Activated CD8-positive, alpha-beta memory T cell treated with anti-CD3 and anti-CD28 coated beads, Interleukin-2, amount 50 U/mL, for 48 hours (primary cell): ENCODE results near the gene AKIRIN1.
A peak's percentile ranks its signal among the peaks of the same experiment; 100 is the strongest.
"Not testable (repeated sequence)": the region's sequence is repeated elsewhere in the genome, so short reads cannot be mapped to it uniquely, and the experiment has no call there.

Experiments used
- DNase-seq: peaks from one replicate; pipeline ENCODE4 v3.0.0-alpha.2; 2020

The AKIRIN1 gene

GRCh38 chr1:38990738-38991637 is at the start of gene AKIRIN1:
AKIRIN1 (plus strand) TSS chr1:38991276; CDS start chr1:38991381, 105 bp downstream.
- peak; percentile 99 for DNase-seq

- DNase-seq, result no peak
Measured at GRCh38 chr1:38941527-38942019, 49.5 kb upstream of the AKIRIN1 start, which contains the start of gene RHBDL2. RHBDL2 (minus strand) TSS chr1:38941830; CDS start chr1:38919212, 22,618 bp downstream.

GRCh38 chr1:38942664-38943428 is 48.2 kb upstream of the AKIRIN1 start:
- no peak for DNase-seq

DNA sequence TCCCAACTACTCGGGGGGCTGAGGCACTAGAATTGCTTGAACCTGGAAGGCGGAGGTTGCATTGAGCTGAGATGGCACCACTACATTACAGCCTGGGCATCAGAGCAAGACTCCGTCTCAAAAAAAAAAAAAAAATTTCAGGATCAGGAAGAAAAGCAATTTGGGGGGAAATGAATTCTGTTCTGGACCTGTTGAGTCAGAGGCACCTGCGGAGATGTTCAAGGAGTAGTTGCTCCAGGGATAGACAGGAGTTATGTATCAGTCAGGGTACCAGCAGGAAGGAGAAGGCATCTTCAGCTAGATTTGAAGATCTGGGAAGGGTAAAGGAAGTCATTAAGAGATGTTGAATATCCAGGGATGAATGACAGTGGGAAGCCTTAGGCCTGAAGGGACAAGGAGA is 46.5 kb upstream of the AKIRIN1 start:
- DNase-seq, result no peak

- no peak for DNase-seq
Measured at GRCh38 chr1:38950553-38950952, 40.5 kb upstream of the AKIRIN1 start.

GRCh38 chr1:38953433-38953860 is 37.6 kb upstream of the AKIRIN1 start:
- no peak for DNase-seq

- no peak for DNase-seq
Measured at GRCh38 chr1:38958967-38959366, 32.1 kb upstream of the AKIRIN1 start.

- no peak for DNase-seq
Measured at GRCh38 chr1:38962113-38962512, 29.0 kb upstream of the AKIRIN1 start.

GRCh38 chr1:38962560-38962959 is 28.5 kb upstream of the AKIRIN1 start:
- DNase-seq, result no peak

- no peak for DNase-seq
Measured at GRCh38 chr1:38964140-38964548, 26.9 kb upstream of the AKIRIN1 start.

GRCh38 chr1:38973145-38973544 is 17.9 kb upstream of the AKIRIN1 start:
- DNase-seq, result not testable (repeated sequence)

DNA sequence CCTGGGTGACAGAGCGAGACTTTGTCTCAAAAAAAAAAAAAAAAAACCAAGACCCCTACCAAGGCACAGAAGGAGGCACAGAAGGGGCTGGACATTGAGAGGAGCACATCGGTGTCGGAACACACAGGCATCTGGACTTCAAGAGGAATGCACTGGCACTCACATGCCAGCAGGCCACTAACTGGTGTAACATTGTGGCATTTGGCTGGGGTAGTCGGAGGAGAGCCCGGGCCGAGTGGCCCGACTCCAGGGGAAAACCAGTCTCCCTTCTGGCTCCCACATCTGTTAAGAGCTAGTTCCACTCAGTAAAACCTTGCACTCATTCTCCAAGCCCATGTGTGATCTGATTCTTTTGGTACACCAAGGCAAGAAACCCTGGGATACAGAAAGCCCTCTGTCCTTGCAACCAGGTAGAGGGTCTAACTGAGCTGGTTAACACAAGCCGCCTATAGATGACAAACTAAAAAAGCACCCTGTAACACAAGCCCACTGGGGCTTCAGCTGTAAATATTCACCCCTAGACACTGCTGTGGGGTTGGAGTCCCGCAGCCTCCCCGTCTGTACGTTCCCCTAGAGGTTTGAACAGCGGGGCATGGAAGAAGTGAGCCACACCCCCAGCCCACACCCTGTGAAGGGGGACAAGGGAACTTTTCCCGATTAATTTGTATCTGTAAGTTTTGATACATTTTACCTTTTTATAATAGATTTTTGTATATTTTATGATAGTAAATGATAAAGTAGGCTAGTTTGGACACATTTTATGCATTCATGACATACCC is 17.2 kb upstream of the AKIRIN1 start:
- DNase-seq, result no peak

- DNase-seq, result peak; percentile 60
Measured at GRCh38 chr1:38977399-38978244, 13.5 kb upstream of the AKIRIN1 start.

- peak; percentile 65 for DNase-seq
Measured at GRCh38 chr1:38978245-38978542, 12.9 kb upstream of the AKIRIN1 start.

- not testable (repeated sequence) for DNase-seq
Measured at GRCh38 chr1:38979380-38979779, 11.7 kb upstream of the AKIRIN1 start.

- no peak for DNase-seq
Measured at GRCh38 chr1:38989979-38990378, 1.1 kb upstream of the AKIRIN1 start.

- DNase-seq, result no peak
Measured at GRCh38 chr1:38990386-38990737, 714 bp upstream of the AKIRIN1 start.

- peak; percentile 56 for DNase-seq
Measured at GRCh38 chr1:38991638-38992411, 749 bp downstream of the AKIRIN1 start.

DNA sequence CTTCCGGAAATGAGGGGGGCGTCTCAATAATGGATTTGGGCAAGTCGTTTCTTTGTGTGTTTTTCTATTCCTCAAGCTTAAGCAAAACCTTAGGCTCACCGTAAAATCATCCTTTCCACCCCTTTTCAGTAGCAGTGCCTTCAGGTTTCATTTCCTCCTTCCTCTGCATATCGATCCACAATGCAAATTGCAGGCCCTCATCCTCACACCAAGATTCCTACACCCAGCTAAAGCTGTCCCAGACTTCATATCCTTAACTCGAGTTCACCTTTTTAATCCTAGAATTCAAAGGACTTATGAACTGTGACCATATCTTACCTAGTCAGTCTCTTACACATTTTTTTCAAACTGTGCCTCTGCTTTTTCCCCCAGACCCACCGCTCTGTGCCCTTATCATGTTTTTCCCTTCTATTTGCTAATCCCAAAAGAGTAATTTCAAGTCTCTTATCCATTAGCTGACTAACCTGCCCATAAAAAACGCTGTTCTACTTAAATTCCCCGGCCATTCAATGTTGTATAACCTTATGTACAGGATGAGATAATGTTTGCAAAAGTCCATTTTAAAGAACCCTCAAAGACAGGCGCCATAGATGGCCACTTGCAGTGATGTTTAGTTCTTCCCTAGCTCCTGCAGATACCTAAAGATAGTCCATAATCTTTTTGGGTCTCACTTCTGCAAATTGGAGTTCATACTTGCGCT is 1.5 kb downstream of the AKIRIN1 start:
- DNase-seq, result no peak

DNA sequence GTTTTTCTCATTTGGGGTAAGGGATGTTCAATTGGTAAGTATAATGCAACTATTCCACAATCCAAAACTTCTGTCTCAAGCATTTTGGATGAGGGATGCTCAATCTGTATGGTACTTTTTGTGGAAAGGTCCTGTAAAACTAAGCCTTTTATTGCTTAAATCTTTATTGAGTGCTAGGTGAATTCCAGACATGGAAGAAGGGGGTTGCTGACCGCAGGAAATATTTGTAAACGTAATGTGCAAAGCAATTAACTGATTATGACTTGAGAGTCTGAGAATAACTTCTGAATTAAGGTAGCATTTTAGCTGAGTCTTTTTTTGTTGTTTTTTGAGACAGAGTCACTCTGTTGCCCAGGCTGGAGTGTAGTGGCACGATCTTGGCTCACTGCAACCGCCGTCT is 3.1 kb downstream of the AKIRIN1 start:
- DNase-seq, result no peak
